Memory B cell (primary cell): Measurements from ENCODE around the gene MCM3.

ENCODE experiments used
- ATAC-seq: fragments of 150-1000 bp; cut with Tn5 transposase; 2 replicates; pipeline ENCODE4 v1.10.0; 2021; ENCODE audit warnings: low read depth, mild to moderate bottlenecking, moderate library complexity
- DNase-seq, 2 donors: peaks; one replicate each; pipeline ENCODE4 v3.0.0; 2022; ENCODE audit warnings: low spot score in 2 of 2
- H3K27ac Mint-ChIP-seq: one replicate; pipeline ENCODE4 v1.8.0; 2022; ENCODE audit warnings: mild to moderate bottlenecking, moderate library complexity, mixed read lengths
- H3K27me3 Mint-ChIP-seq: one replicate; pipeline ENCODE4 v1.8.0; 2022; ENCODE audit warnings: mixed read lengths
- H3K36me3 Mint-ChIP-seq: one replicate; pipeline ENCODE4 v1.8.0; 2022; ENCODE audit warnings: mild to moderate bottlenecking, mixed read lengths
- H3K4me1 Mint-ChIP-seq: one replicate; pipeline ENCODE4 v1.8.0; 2022; ENCODE audit warnings: mixed read lengths
- H3K4me3 Mint-ChIP-seq: one replicate; pipeline ENCODE4 v1.8.0; 2022; ENCODE audit warnings: mild to moderate bottlenecking, moderate library complexity, mixed read lengths
- H3K9me3 Mint-ChIP-seq: one replicate; pipeline ENCODE4 v1.8.0; 2022; ENCODE audit warnings: mixed read lengths

Gene MCM3

DNA sequence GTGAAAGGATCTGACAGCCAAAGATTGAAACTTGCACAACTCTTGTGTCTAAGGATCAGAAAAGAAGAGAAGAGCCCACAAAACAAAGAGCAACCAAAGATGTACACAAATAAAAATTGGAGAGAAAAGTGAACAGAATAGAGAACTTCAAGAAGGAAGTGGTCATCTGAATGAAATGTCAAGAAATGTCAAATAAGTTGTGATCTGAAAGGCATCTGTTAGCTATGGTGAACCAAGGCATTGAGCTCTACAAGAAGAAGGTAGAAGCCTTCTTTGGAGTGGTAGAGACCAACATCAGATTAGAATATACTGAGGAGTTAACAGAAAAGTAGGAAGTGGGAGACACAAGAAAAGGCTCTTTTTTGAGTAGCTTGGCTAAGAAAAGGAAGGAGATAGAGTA lies 68.8 kb downstream of the MCM3 start:
- H3K36me3 Mint-ChIP-seq = no peaks in the 10 kb centered on the region
- H3K27ac Mint-ChIP-seq = no peak overlapping the region
- H3K4me1 Mint-ChIP-seq = no peaks in the 10 kb centered on the region
- ATAC-seq (no peak), DNase-seq (no peak)
- no peak overlapping the region for H3K4me3 Mint-ChIP-seq
- peaks cover 1% of the 10 kb centered on the region for H3K27me3 Mint-ChIP-seq
- H3K9me3 Mint-ChIP-seq = no peaks in the 10 kb centered on the region
